Heart left ventricle (tissue), 13 donors: Measurements from ENCODE around the gene RNF225.

Experiments
- CTCF ChIP-seq, 12 donors: fragments of 200-600 bp; sonication (generic) in 4 of 12; IDR thresholded peaks; one replicate each; pipeline versions ENCODE4 v1.5.0 to v1.8.0; 2018 to 2022; ENCODE audit warnings: antibody characterized with exemption in 12 of 12, mild to moderate bottlenecking in 5 of 12
- POLR2A ChIP-seq, 2 donors: fragments of 450-650 bp; IDR thresholded peaks; one replicate each; pipeline ENCODE4 v1.6.1; 2017; ENCODE audit warnings: antibody characterized with exemption in 2 of 2, mild to moderate bottlenecking in 2 of 2, moderate library complexity in 2 of 2
- donor health status: ischemic (EF 13 %, LVEDD 7.1; RV severe dilation, severe dysfunction).
- donor health status: DM: no; HTN: yes; CAD: no.
- donor health status: DM: no; HTN: no; CAD: no.
- donor health status: ischemic (EF 25% LVEDD 6.9; RV normal size, moderate dysfunction).
- donor health status: ischemic (EF 25% LVEDD 5.7; RV mildly dilated, moderate dysfunction).
- donor health status: ischemic (EF 35%, LVEDD 5.7; RV mildly dilated, moderate dysfunction).
- donor health status: nonischemic (EF 11% LVEDD 7.7; RV severe dilation, severe dysfunction).
- donor health status: DM: yes; HTN: yes; CAD: no.
- donor health status: PGD.
- donor health status: ischemic (EF 29% LVEDD 5.4; RV normal size, mild dysfunction).
- donor health status: nonischemic (EF 23%, LVEDD 6.1; RV moderate dilation, normal function).

- TF ChIP-seq CTCF (IDR thresholded peaks at IDR 0.05) (no peak), POLR2A (IDR thresholded peaks at IDR 0.05) (no peak)
Observed at GRCh38 chr19:58417071-58417470, 21.6 kb downstream of the RNF225 start.
